Heart left ventricle (tissue), 16 donors: ENCODE measurements around the gene CLSTN3. TPM values are rescaled to one million over a fixed set of nuclear protein-coding genes. Genes with fewer than 3 reads are reported as not detected.

ENCODE experiments used
- ATAC-seq, 4 donors: fragments of 200-7000 bp; cut with Tn5 transposase; one replicate each; pipeline ENCODE4 v1.9.1; 2020 to 2022; ENCODE audit warnings: moderate library complexity in 4 of 4, mild to moderate bottlenecking in 3 of 4, moderate number of reproducible peaks in 1 of 4
- DNase-seq, 5 donors: peaks; one replicate each; pipeline ENCODE4 v3.0.0-alpha.2; 2020
- H3K27ac ChIP-seq, 12 donors: fragments of 200-600 bp; sonication (generic) in 4 of 12; one replicate each; pipeline versions ENCODE4 v1.5.0 to v1.8.0; 2016 to 2022; ENCODE audit warnings: mild to moderate bottlenecking in 2 of 12
- H3K27me3 ChIP-seq, 9 donors: fragments of 200-600 bp; sonication (generic) in 2 of 9; one replicate each; pipeline versions ENCODE4 v1.5.1 to v1.8.0; 2016 to 2022; ENCODE audit warnings: mild to moderate bottlenecking in 3 of 9
- H3K36me3 ChIP-seq, 9 donors: fragments of 200-600 bp; sonication (generic) in 2 of 9; one replicate each; pipeline versions ENCODE4 v1.5.0 to v1.8.0; 2018 to 2022; ENCODE audit warnings: mild to moderate bottlenecking in 2 of 9
- H3K4me1 ChIP-seq, 12 donors: fragments of 200-600 bp; sonication (generic) in 4 of 12; one replicate each; pipeline versions ENCODE4 v1.5.0 to v1.8.0; 2016 to 2022; ENCODE audit warnings: mild to moderate bottlenecking in 3 of 12
- H3K4me3 ChIP-seq, 12 donors: fragments of 200-600 bp; sonication (generic) in 4 of 12; one replicate each; pipeline versions ENCODE4 v1.5.0 to v1.8.0; 2017 to 2022; ENCODE audit warnings: mild to moderate bottlenecking in 9 of 12, moderate library complexity in 4 of 12
- H3K9me3 ChIP-seq, 12 donors: fragments of 200-600 bp; sonication (generic) in 4 of 12; one replicate each; pipeline versions ENCODE4 v1.5.0 to v1.8.0; 2016 to 2022; ENCODE audit warnings: mild to moderate bottlenecking in 1 of 12
- CTCF ChIP-seq, 12 donors: fragments of 200-600 bp; sonication (generic) in 4 of 12; IDR thresholded peaks; one replicate each; pipeline versions ENCODE4 v1.5.0 to v1.8.0; 2018 to 2022; ENCODE audit warnings: antibody characterized with exemption in 12 of 12, mild to moderate bottlenecking in 5 of 12
- POLR2A ChIP-seq, 2 donors: fragments of 450-650 bp; IDR thresholded peaks; one replicate each; pipeline ENCODE4 v1.6.1; 2017; ENCODE audit warnings: antibody characterized with exemption in 2 of 2, mild to moderate bottlenecking in 2 of 2, moderate library complexity in 2 of 2
- WGBS, 4 donors: extraction: QIAGEN DNeasy Blood & Tissue Kit in 2 of 4; methylation state at CpG; one replicate each; pipeline versions ENCODE4 v1.1.5 to v1.1.7; 2013 to 2018; 5-methylcytosine and 5-hydroxymethylcytosine counted together
- intact Hi-C, 10 donors: fragments of 100-400 bp; cut with DNase I; formaldehyde crosslinking; loops; one replicate each; pipeline versions ENCODE4 v1.11.1 to v1.14.2; 2022
- polyA plus RNA-seq, 2 donors: library from polyadenylated mRNA; stranded (reverse); fragments of 200-250 nt; gene quantifications; one replicate each; pipeline ENCODE4 v1.2.3, GENCODE V29; 2013
- total RNA-seq, 9 donors: library from RNA; depleted of rRNA in 2 of 9; stranded (reverse); fragments of >200 nt in 2 of 9; fragmentation: NEBNext Ultra II Directional in 3 of 9; extraction: Animal tissue kit (Norgen Biotek cat#: 25700) in 3 of 9; gene quantifications; one replicate each; pipeline versions ENCODE4 v1.1.0 to v1.2.4, GENCODE V29; 2016 to 2023
- donor health status: ischemic (EF 13 %, LVEDD 7.1; RV severe dilation, severe dysfunction).
- donor health status: healthy with polysubstance abuse.
- donor health status: DM: no; HTN: yes; CAD: no.
- donor health status: DM: no; HTN: no; CAD: no.
- donor health status: ischemic (EF 25% LVEDD 6.9; RV normal size, moderate dysfunction).
- donor health status: ischemic (EF 25% LVEDD 5.7; RV mildly dilated, moderate dysfunction).
- donor health status: healthy.
- donor health status: DM: yes; HTN: yes; CAD: no.
- donor health status: ischemic (EF 35%, LVEDD 5.7; RV mildly dilated, moderate dysfunction).
- donor health status: nonischemic (EF 11% LVEDD 7.7; RV severe dilation, severe dysfunction).
- donor health status: DM: yes; HTN: yes; CAD: no.
- donor health status: PGD.
- donor health status: ischemic (EF 29% LVEDD 5.4; RV normal size, mild dysfunction).
- donor health status: nonischemic (EF 23%, LVEDD 6.1; RV moderate dilation, normal function).

CLSTN3 gene
- total and polyA plus RNA-seq, 11 donors, result 3.1 to 18.7 (median 4.1) TPM

- ATAC-seq, result no peak
- no peak for TF ChIP-seq CTCF (IDR thresholded peaks at IDR 0.05)
- no peak for TF ChIP-seq POLR2A (IDR thresholded peaks at IDR 0.05)
- Histone ChIP-seq H3K4me1 (peaks cover 0 to 41% (median 10%) of the 10 kb centered on the region in 12 donors), H3K27me3 (no peaks in the 10 kb centered on the region), H3K4me3 (peak overlapping the region in 7 of 12 donors; percentile 59 to 76 (median 70)), H3K27ac (peak overlapping the region in 11 of 12 donors; percentile 75 to 94 (median 91)), H3K36me3 (peaks cover 0 to 2% (median 0%) of the 10 kb centered on the region in 9 donors), H3K9me3 (peaks cover 0 to 12% (median 5%) of the 10 kb centered on the region in 12 donors)
- WGBS, 4 donors, result 62 to 70% (median 66%) methylated on average over 5 of the region's 5 CpGs
- intact Hi-C loops, result loop anchor here in 9 of 10 donors (1.0 to 10.0 kb wide), 8 partner anchors 17 to 167 kb away; partner anchors contain the start of genes C1S (in 8 of the 9), C12orf57 (in 3 of the 9), RNU7-1 (in 2 of the 9) and C1R (in 1 of the 9)
- no peak for DNase-seq
These were observed 20.6 kb upstream of the CLSTN3 start for GRCh38 chr12:7109572-7109920.

GRCh38 chr12:7110661-7111060, 19.5 kb upstream of the CLSTN3 start:
- peaks cover 0 to 9% (median 0%) of the 10 kb centered on the region in 9 donors for H3K36me3 ChIP-seq
- H3K9me3 ChIP-seq, result peaks cover 0 to 10% (median 5%) of the 10 kb centered on the region in 12 donors
- no peaks in the 10 kb centered on the region for H3K27me3 ChIP-seq
- ATAC-seq, result no peak
- H3K4me3 ChIP-seq, result no peak overlapping the region
- TF ChIP-seq POLR2A (IDR thresholded peaks at IDR 0.05) (no peak), CTCF (IDR thresholded peaks at IDR 0.05) (no peak)
- H3K4me1 ChIP-seq, result peaks cover 0 to 41% (median 10%) of the 10 kb centered on the region in 12 donors
- H3K27ac ChIP-seq, result no peak overlapping the region
- intact Hi-C loops, result loop anchor here in 4 of 10 donors (5.0 kb wide), 5 partner anchors 93 to 243 kb away; partner anchors contain the start of genes ATN1 (in 1 of the 4), LPCAT3 (in 1 of the 4) and TPI1 (in 1 of the 4)
- DNase-seq, result no peak
- 89 to 95% (median 94%) methylated on average over 5 of the region's 5 CpGs for WGBS, 4 donors

GRCh38 chr12:7112041-7112440, 18.1 kb upstream of the CLSTN3 start:
- WGBS, 4 donors, result 78 to 85% (median 81%) methylated on average over 4 of the region's 4 CpGs
- Histone ChIP-seq H3K27me3 (no peaks in the 10 kb centered on the region), H3K27ac (peak overlapping the region in 1 of 12 donors; percentile 1), H3K36me3 (peaks cover 0 to 14% (median 0%) of the 10 kb centered on the region in 9 donors), H3K4me1 (peaks cover 0 to 37% (median 10%) of the 10 kb centered on the region in 12 donors), H3K4me3 (no peak overlapping the region), H3K9me3 (no peaks in the 10 kb centered on the region)
- intact Hi-C loops, result loop anchor here in 4 of 10 donors (5.0 kb wide), 5 partner anchors 95 to 245 kb away; partner anchors contain the start of genes ATN1 (in 1 of the 4), LPCAT3 (in 1 of the 4) and TPI1 (in 1 of the 4)
- ATAC-seq (no peak), DNase-seq (no peak)
- TF ChIP-seq POLR2A (IDR thresholded peaks at IDR 0.05) (no peak), CTCF (IDR thresholded peaks at IDR 0.05) (no peak)

- 23 to 42% (median 35%) methylated on average over 4 to 5 of the region's 5 CpGs for WGBS, 4 donors
- Histone ChIP-seq H3K27ac (no peak overlapping the region), H3K4me3 (no peak overlapping the region), H3K36me3 (peaks cover 0 to 19% (median 0%) of the 10 kb centered on the region in 9 donors), H3K9me3 (no peaks in the 10 kb centered on the region), H3K4me1 (peaks cover 0 to 26% (median 5%) of the 10 kb centered on the region in 12 donors), H3K27me3 (no peaks in the 10 kb centered on the region)
- ATAC-seq, result no peak
- DNase-seq, result no peak
- no peak for TF ChIP-seq POLR2A (IDR thresholded peaks at IDR 0.05)
- TF ChIP-seq CTCF (IDR thresholded peaks at IDR 0.05), result peak; percentile 75 to 89 (median 85)
- intact Hi-C loops, result loop anchor here in 4 of 10 donors (1.0 to 5.0 kb wide), 6 partner anchors 53 to 246 kb away; partner anchors contain the start of genes ATN1 (in 1 of the 4), C1S (in 1 of the 4), LPCAT3 (in 1 of the 4) and TPI1 (in 1 of the 4)
These were observed 16.7 kb upstream of the CLSTN3 start for GRCh38 chr12:7113389-7113871.
